T-cell (primary cell): ENCODE measurements around the gene PREX1. TPM values are rescaled to one million over a fixed set of nuclear protein-coding genes. Genes with fewer than 3 reads are reported as not detected.
A peak's percentile ranks its signal among the peaks of the same experiment; 100 is the strongest.
"Not testable (repeated sequence)": the region's sequence is repeated elsewhere in the genome, so short reads cannot be mapped to it uniquely, and the experiment has no call there.

Experiments used
- ATAC-seq, 4 experiments: fragments of 200-7000 bp in 3 of 4; fragments of 150-1000 bp in 1 of 4; cut with Tn5 transposase; replicated peaks in 1 of 4; 1 replicate in 3 of 4; 2 replicates in 1 of 4; pipeline ENCODE4 v1.10.0; 2021; ENCODE audit warnings: moderate library complexity in 3 of 4, mild to moderate bottlenecking in 2 of 4, moderate number of reproducible peaks in 1 of 4
- CTCF ChIA-PET, 2 donors: fragments of 300-600 bp; sonication (Branson Sonifier 250); formaldehyde crosslinking; loops; one replicate each; lab custom pipeline; 2022; ENCODE audit warnings: antibody characterized with exemption in 2 of 2; lab: Charles Lee
- POLR2A ChIA-PET, 2 donors: fragments of 300-600 bp; sonication (Branson Sonifier 250); formaldehyde crosslinking; loops; one replicate each; lab custom pipeline; 2022; ENCODE audit warnings: antibody characterized with exemption in 2 of 2; lab: Charles Lee
- DNase-seq, 35 experiments: peaks; one replicate each; pipeline versions ENCODE4 v3.0.0 to v3.0.0-alpha.2; 2013 to 2023
- H3K27ac ChIP-seq: one replicate; pipeline ENCODE4 v1.5.1; 2013; ENCODE audit warnings: low read length
- H3K27me3 ChIP-seq, 2 experiments: replicated peaks in 1 of 2; 1 replicate in 1 of 2; 2 replicates in 1 of 2; pipeline versions ENCODE4 v1.6.1 to v1.7.0; 2013; ENCODE audit warnings: low read length in 1 of 2, mixed read lengths in 1 of 2; ENCODE audit not compliant: control insufficient read depth in 2 of 2, insufficient read depth in 2 of 2; ENCODE audit errors: extremely low read depth in 1 of 2
- H3K36me3 ChIP-seq, 2 donors: 1 replicate in 1 of 2; 2 replicates in 1 of 2; pipeline versions ENCODE4 v1.6.1 to v1.7.0; 2013; ENCODE audit warnings: low read length in 1 of 2; ENCODE audit not compliant: control insufficient read depth in 2 of 2, insufficient read depth in 1 of 2; ENCODE audit errors: extremely low read depth in 1 of 2
- H3K4me1 ChIP-seq, 2 experiments: 1 replicate in 1 of 2; 2 replicates in 1 of 2; pipeline versions ENCODE4 v1.6.1 to v1.7.0; 2013; ENCODE audit warnings: low read length in 2 of 2, mixed read lengths in 1 of 2; ENCODE audit not compliant: insufficient read depth in 2 of 2, control insufficient read depth in 1 of 2; ENCODE audit errors: extremely low read depth in 1 of 2
- H3K4me3 ChIP-seq, 2 donors: 1 replicate in 1 of 2; 2 replicates in 1 of 2; pipeline versions ENCODE4 v1.5.1 to v1.7.0; 2013; ENCODE audit warnings: mild to moderate bottlenecking in 2 of 2, low read length in 1 of 2, moderate library complexity in 1 of 2; ENCODE audit not compliant: control insufficient read depth in 1 of 2; ENCODE audit errors: extremely low read depth in 1 of 2
- H3K9me3 ChIP-seq: 2 replicates; pipeline ENCODE4 v1.7.0; 2013
- H3K27ac Mint-ChIP-seq, 2 donors: one replicate each; pipeline ENCODE4 v1.8.0; 2020 to 2021; ENCODE audit warnings: mild to moderate bottlenecking in 2 of 2, mixed read lengths in 2 of 2
- H3K27me3 Mint-ChIP-seq, 2 donors: one replicate each; pipeline ENCODE4 v1.8.0; 2021 to 2022; ENCODE audit warnings: mixed read lengths in 2 of 2
- H3K36me3 Mint-ChIP-seq: one replicate; pipeline ENCODE4 v1.8.0; 2021; ENCODE audit warnings: mixed read lengths
- H3K4me1 Mint-ChIP-seq, 3 donors: one replicate each; pipeline ENCODE4 v1.8.0; 2020 to 2022; ENCODE audit warnings: mixed read lengths in 3 of 3, mild to moderate bottlenecking in 1 of 3
- H3K4me3 Mint-ChIP-seq, 3 donors: one replicate each; pipeline ENCODE4 v1.8.0; 2020 to 2022; ENCODE audit warnings: mild to moderate bottlenecking in 3 of 3, mixed read lengths in 3 of 3, moderate library complexity in 3 of 3
- H3K9me3 Mint-ChIP-seq, 3 donors: one replicate each; pipeline ENCODE4 v1.8.0; 2020 to 2022; ENCODE audit warnings: mixed read lengths in 3 of 3
- WGBS: methylation state at CpG from one replicate; pipeline ENCODE4 v1.1.5; 2013; ENCODE audit warnings: missing lambda C conversion rate; ENCODE audit not compliant: insufficient coverage; 5-methylcytosine and 5-hydroxymethylcytosine counted together
- total RNA-seq, 35 experiments: library from RNA in 6 of 35; stranded (reverse) in 6 of 35; fragments of 120-200 nt in 1 of 35; gene quantifications; one replicate each; pipeline versions ENCODE4 v1.2.1 to v1.2.4 and lab custom pipeline; 2013 to 2026

PREX1 gene
- total RNA-seq, 5 donors from 2014 or later (not counting 1 experiment from before 2014, with no cell fraction given) = 99.2 to 181 (median 137) TPM

GRCh38 chr20:48826883-48827771 is 672 bp downstream of the PREX1 start:
- CTCF ChIA-PET = interaction anchor here (0.5 to 1.2 kb wide), 3 partner anchors 14 to 120 kb away, joined by 3 to 5 read pairs (median 4); no protein-coding TSS in a partner anchor

DNA sequence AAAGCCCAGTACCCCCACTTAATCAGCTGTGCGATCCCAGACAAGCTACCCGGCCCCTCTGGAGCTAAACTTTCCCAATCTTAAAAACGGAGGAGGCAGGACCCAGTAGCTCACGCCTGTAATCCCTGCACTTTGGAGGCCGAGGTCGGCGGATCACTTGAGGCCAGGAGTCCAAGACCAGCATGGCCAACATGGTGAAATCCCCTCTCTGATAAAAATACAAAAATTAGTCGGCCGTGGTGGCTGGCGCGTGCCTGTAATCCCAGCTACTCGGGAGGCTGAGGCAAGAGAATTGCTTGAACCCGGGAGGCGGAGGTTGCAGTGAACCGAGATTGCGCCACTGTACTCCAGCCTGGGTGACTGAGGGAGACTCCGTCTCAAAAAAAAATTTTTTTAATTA is 1.3 kb downstream of the PREX1 start:
- not testable (repeated sequence) for H3K36me3 ChIP-seq, DNase-seq, H3K27me3 ChIP-seq, H3K9me3 ChIP-seq, ATAC-seq, H3K36me3 Mint-ChIP-seq, H3K27me3 Mint-ChIP-seq, H3K9me3 Mint-ChIP-seq
- H3K4me1 Mint-ChIP-seq = peaks cover 6 to 60% (median 47%) of the 10 kb centered on the region in 3 donors
- WGBS = 6% methylated on average over 13 of the region's 17 CpGs
- peak overlapping the region; percentile 94 to 96 (median 95) for H3K4me3 Mint-ChIP-seq
- Histone ChIP-seq H3K4me3 (peak overlapping the region; percentile 88 to 90), H3K4me1 (peaks cover 30 to 49% of the 10 kb centered on the region in 2 experiments), H3K27ac (peak overlapping the region; percentile 82)
- peak overlapping the region in 1 of 2 donors; percentile 98 for H3K27ac Mint-ChIP-seq
- ChIA-PET CTCF (interaction anchor here (0.7 to 1.2 kb wide), 2 partner anchors 13 to 119 kb away, joined by 3 to 4 read pairs; no protein-coding TSS in a partner anchor), POLR2A (interaction anchor here in 1 of 2 donors (1.1 kb wide), 1 partner anchor 8 kb away, joined by 4 read pairs; no protein-coding TSS in a partner anchor)

More at GRCh38 chr20:48826883-48827771, 672 bp downstream of the PREX1 start:
- peak overlapping the region; percentile 82 for H3K27ac ChIP-seq
- H3K4me3 ChIP-seq = peak overlapping the region; percentile 88 to 90
- Mint-ChIP-seq H3K9me3 (no peaks in the 10 kb centered on the region), H3K4me3 (peak overlapping the region; percentile 94 to 96 (median 95)), H3K27ac (peak overlapping the region in 1 of 2 donors; percentile 98), H3K4me1 (peaks cover 9 to 53% (median 42%) of the 10 kb centered on the region in 3 donors), H3K36me3 (no peaks in the 10 kb centered on the region), H3K27me3 (no peaks in the 10 kb centered on the region)
- under 1% methylated on average over 64 of the region's 72 CpGs for WGBS
- H3K4me1 ChIP-seq = peaks cover 24 to 43% of the 10 kb centered on the region in 2 experiments
- no peaks in the 10 kb centered on the region for H3K9me3 ChIP-seq
- H3K36me3 ChIP-seq = no peaks in the 10 kb centered on the region
- H3K27me3 ChIP-seq = peaks cover 0 to 2% of the 10 kb centered on the region in 2 experiments
- DNase-seq = peak in 14 of 35 experiments; percentile 13 to 60 (median 28)
- POLR2A ChIA-PET = interaction anchor here in 1 of 2 donors (1.1 kb wide), 1 partner anchor 9 kb away, joined by 4 read pairs; no protein-coding TSS in a partner anchor
- ATAC-seq = peak; percentile 8 to 26 (median 18)

DNA sequence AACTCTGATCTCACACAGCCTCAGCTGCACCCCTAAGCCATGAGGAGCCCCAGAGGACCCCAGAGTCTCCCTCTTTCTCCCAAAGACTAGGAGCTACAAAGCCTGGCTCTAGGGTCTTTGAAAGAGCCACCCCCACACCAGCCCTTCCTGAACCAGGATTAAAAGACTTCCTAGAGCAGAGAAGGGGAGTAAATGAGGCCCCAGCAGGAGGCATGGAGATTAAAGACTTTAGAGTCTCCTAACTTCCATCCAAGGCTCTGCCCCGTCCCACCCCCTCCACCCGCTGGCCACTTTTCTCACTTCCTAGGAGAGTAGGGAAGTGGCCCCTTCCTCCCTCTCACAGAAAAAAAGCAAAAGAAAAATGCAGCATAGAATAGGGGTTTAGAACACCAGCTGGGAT is 1.7 kb downstream of the PREX1 start:
- DNase-seq = no peak
- Mint-ChIP-seq H3K4me3 (peak overlapping the region; percentile 94 to 96 (median 95)), H3K4me1 (peaks cover 6 to 64% (median 51%) of the 10 kb centered on the region in 3 donors), H3K36me3 (no peaks in the 10 kb centered on the region), H3K9me3 (no peaks in the 10 kb centered on the region), H3K27ac (peak overlapping the region in 1 of 2 donors; percentile 98), H3K27me3 (no peaks in the 10 kb centered on the region)
- Histone ChIP-seq H3K4me3 (peak overlapping the region; percentile 88 to 90), H3K4me1 (peaks cover 34 to 53% of the 10 kb centered on the region in 2 experiments), H3K27me3 (no peaks in the 10 kb centered on the region), H3K9me3 (no peaks in the 10 kb centered on the region), H3K27ac (peak overlapping the region; percentile 82), H3K36me3 (no peaks in the 10 kb centered on the region)
- CTCF ChIA-PET = interaction anchor here (0.7 to 1.2 kb wide), 2 partner anchors 13 to 119 kb away, joined by 3 to 4 read pairs; no protein-coding TSS in a partner anchor
- WGBS = no CpG with 5 or more reads among the region's 2 CpGs
- ATAC-seq = no peak
- POLR2A ChIA-PET = interaction anchor here in 1 of 2 donors (1.1 kb wide), 1 partner anchor 8 kb away, joined by 4 read pairs; no protein-coding TSS in a partner anchor

GRCh38 chr20:48825566-48825920 is 2.3 kb downstream of the PREX1 start:
- Histone ChIP-seq H3K4me3 (peak overlapping the region in 1 of 2 donors; percentile 90), H3K4me1 (peaks cover 38 to 59% of the 10 kb centered on the region in 2 experiments), H3K27me3 (no peaks in the 10 kb centered on the region), H3K27ac (peak overlapping the region; percentile 82), H3K36me3 (no peaks in the 10 kb centered on the region), H3K9me3 (no peaks in the 10 kb centered on the region)
- Mint-ChIP-seq H3K4me1 (peaks cover 6 to 68% (median 56%) of the 10 kb centered on the region in 3 donors), H3K9me3 (no peaks in the 10 kb centered on the region), H3K4me3 (peak overlapping the region; percentile 94 to 96 (median 95)), H3K36me3 (no peaks in the 10 kb centered on the region), H3K27ac (peak overlapping the region in 1 of 2 donors; percentile 98), H3K27me3 (no peaks in the 10 kb centered on the region)
- no peak for ATAC-seq
- WGBS = no CpG with 5 or more reads among the region's 4 CpGs
- DNase-seq = no peak
- CTCF ChIA-PET = interaction anchor here in 1 of 2 donors (1.2 kb wide), 1 partner anchor 118 kb away, joined by 3 read pairs; no protein-coding TSS in a partner anchor
- POLR2A ChIA-PET = no interaction called here

GRCh38 chr20:48824830-48825565 is 2.8 kb downstream of the PREX1 start:
- no peaks in the 10 kb centered on the region for H3K36me3 Mint-ChIP-seq
- CTCF ChIA-PET = no interaction called here
- Histone ChIP-seq H3K4me3 (peak overlapping the region in 1 of 2 donors; percentile 90), H3K4me1 (peaks cover 43 to 64% of the 10 kb centered on the region in 2 experiments), H3K27me3 (no peaks in the 10 kb centered on the region), H3K27ac (peak overlapping the region; percentile 82), H3K36me3 (no peaks in the 10 kb centered on the region), H3K9me3 (no peaks in the 10 kb centered on the region)
- peak overlapping the region; percentile 94 to 96 (median 95) for H3K4me3 Mint-ChIP-seq
- no peak for ATAC-seq
- H3K27me3 Mint-ChIP-seq = no peaks in the 10 kb centered on the region
- no peak for DNase-seq
- POLR2A ChIA-PET = no interaction called here
- H3K4me1 Mint-ChIP-seq = peaks cover 6 to 74% (median 61%) of the 10 kb centered on the region in 3 donors
- H3K27ac Mint-ChIP-seq = peak overlapping the region in 1 of 2 donors; percentile 98
- 28% methylated on average over 8 of the region's 12 CpGs for WGBS
- no peaks in the 10 kb centered on the region for H3K9me3 Mint-ChIP-seq
